GM21381 (cell line): ENCODE data around the gene PTPN3.
"Not testable (repeated sequence)": the region's sequence is repeated elsewhere in the genome, so short reads cannot be mapped to it uniquely, and the experiment has no call there.

Source experiments
- ATAC-seq: cut with Tn5 transposase; IDR thresholded peaks from one replicate; pipeline ENCODE4 v1.9.1; 2021; ENCODE audit warnings: mild to moderate bottlenecking, moderate library complexity; ENCODE audit not compliant: unreplicated experiment

PTPN3 gene

GRCh38 chr9:109351032-109351431 lies 147.1 kb downstream of the PTPN3 start:
- ATAC-seq = no peak

GRCh38 chr9:109349421-109349846 lies 148.7 kb downstream of the PTPN3 start:
- ATAC-seq = no peak

GRCh38 chr9:109346904-109347303 lies 151.2 kb downstream of the PTPN3 start:
- ATAC-seq = no peak

- no peak for ATAC-seq
Measured at GRCh38 chr9:109344866-109345265, 153.2 kb downstream of the PTPN3 start.

- ATAC-seq = no peak
Measured at GRCh38 chr9:109342878-109343277, 155.2 kb downstream of the PTPN3 start.

- no peak for ATAC-seq
Measured at GRCh38 chr9:109341561-109341960, 156.5 kb downstream of the PTPN3 start.

GRCh38 chr9:109340979-109341378 lies 157.1 kb downstream of the PTPN3 start:
- ATAC-seq = not testable (repeated sequence)

- no peak for ATAC-seq
Measured at GRCh38 chr9:109336409-109336808, 161.7 kb downstream of the PTPN3 start.

GRCh38 chr9:109335929-109336328 lies 162.2 kb downstream of the PTPN3 start:
- ATAC-seq = no peak

- ATAC-seq = no peak
Measured at GRCh38 chr9:109335121-109335520, 163.0 kb downstream of the PTPN3 start.

GRCh38 chr9:109331353-109331752 lies 166.8 kb downstream of the PTPN3 start:
- no peak for ATAC-seq

GRCh38 chr9:109329638-109330258 lies 168.4 kb downstream of the PTPN3 start:
- no peak for ATAC-seq

GRCh38 chr9:109328978-109329637 lies 169.0 kb downstream of the PTPN3 start:
- ATAC-seq = no peak
